Measurements from ENCODE around the gene NFYA. TPM values are rescaled to one million over a fixed set of nuclear protein-coding genes. Genes with fewer than 3 reads are reported as not detected.
A peak's percentile ranks its signal among the peaks of the same experiment; 100 is the strongest.

The NFYA gene
- polyA plus RNA-seq, 2 of the 4 experiments (the other 2 are of a cell fraction), result 11.2 to 17.0 TPM

DNA sequence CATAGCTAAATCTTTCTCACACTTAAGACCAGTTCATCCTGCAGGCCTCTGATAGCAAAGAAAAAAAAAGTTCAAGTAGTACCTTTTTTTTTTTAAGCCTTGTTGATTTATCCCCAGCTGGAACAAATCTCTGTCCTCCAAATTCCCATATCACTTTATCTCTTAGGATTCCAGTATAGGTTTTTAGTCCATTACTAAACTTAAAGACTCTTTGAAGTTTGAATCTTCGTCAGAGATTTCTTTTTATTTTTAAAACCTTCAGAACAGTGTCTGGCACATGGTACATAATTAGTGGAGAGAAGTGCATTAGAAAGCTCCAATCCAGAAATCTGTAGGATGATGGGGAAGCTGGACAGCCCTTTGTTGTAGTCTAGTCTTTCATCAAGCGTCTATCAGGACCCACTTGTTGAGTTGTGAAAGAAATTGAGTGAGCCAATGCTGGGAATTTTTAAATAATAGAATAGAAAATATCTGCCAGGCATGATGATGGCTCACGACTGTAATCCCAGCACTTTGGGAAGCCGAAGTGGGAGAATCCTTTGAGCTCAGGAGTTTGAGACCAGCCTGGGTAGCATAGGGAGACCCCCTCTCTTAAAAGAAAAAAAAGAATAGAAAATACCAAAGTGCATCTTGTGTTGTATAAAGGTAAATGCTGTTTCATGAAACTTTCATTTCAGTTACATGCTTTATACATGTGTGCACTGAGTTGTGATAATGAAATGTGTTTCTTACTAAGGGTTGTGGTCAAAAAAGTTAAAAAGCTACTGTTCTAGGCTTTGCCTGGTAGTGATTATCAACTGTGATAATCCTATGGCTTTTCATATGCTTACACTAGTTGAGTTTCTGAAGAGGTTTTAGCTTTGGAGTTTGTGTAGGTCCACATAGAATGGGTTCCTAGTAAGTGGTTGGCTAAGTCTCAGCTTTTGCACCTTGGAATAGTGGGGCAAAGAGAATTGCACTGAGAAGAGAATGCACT is 3.2 kb downstream of the NFYA start:
- TF ChIP-seq RNF2 (IDR thresholded peaks at IDR 0.05; ENCODE audit: borderline replicate concordance, low read depth), result no peak
- no peak for TF ChIP-seq FOSL2 (IDR thresholded peaks at IDR 0.05)
- TF ChIP-seq FOSL2 (CRISPR knock-in tag; IDR thresholded peaks at IDR 0.05), result no peak
- no peak for TF ChIP-seq CBX8 (IDR thresholded peaks at IDR 0.05)
- TF ChIP-seq SREBF2 (IDR thresholded peaks at IDR 0.05), result no peak
- no peak for TF ChIP-seq MAFK (IDR thresholded peaks at IDR 0.05; ENCODE audit: partially characterized antibody)
- TF ChIP-seq ZC3H11A (IDR thresholded peaks at IDR 0.05), result no peak
- ChIA-PET CTCF (interaction anchor here (0.6 to 1.1 kb wide), 4 partner anchors 8 to 1729 kb away, joined by 3 to 4 read pairs (median 3); no protein-coding TSS in a partner anchor), POLR2A (no interaction called here)
- H3K9me3 ChIP-seq, result no peaks in the 10 kb centered on the region
- 83% methylated on average over 4 of the region's 4 CpGs for WGBS (ENCODE audit: missing lambda C conversion rate)
- peaks cover 18% of the 10 kb centered on the region; the same call in 2 of the 3 replicates for H3K4me1 ChIP-seq
- FAIRE-seq (no peak), DNase-seq (ENCODE audit: low read depth in 1 of 2, low spot score in 1 of 2) (no peak), ATAC-seq (no peak)
- no peak overlapping the region for H3K4me3 ChIP-seq
- H3K27ac ChIP-seq, result no peak overlapping the region
- H3K4me2 ChIP-seq, result peak overlapping the region; percentile 93; the same call in 2 of the 3 replicates

DNA sequence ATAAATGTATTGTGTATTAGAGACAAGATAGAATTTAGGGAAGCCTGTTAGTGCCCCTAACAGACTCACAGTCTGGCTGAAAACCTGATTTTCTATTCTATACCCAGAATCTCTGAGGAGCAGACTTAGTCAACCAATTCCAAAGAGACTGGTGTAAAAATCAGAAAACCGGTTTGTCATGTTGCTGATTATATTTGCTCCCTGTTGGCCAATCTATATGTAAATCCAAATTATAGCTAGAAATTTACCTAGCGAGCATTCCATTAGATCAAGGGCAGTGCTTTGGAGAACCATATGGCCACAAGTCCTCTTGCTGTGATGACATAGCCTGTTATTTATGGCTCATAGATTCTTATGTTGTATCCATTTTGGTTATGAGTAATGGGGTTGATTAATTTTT is 4.8 kb downstream of the NFYA start:
- DNase-seq (ENCODE audit: low read depth in 1 of 2, low spot score in 1 of 2), result no peak
- 90% methylated on average over 2 of the region's 2 CpGs for WGBS (ENCODE audit: missing lambda C conversion rate)
- H3K4me1 ChIP-seq, result peaks cover 16% of the 10 kb centered on the region; the same call in 2 of the 3 replicates
- no peak overlapping the region for H3K4me2 ChIP-seq
- no peaks in the 10 kb centered on the region for H3K9me3 ChIP-seq
- no peak for ATAC-seq
- ChIA-PET POLR2A (no interaction called here), CTCF (no interaction called here)
- no peak for FAIRE-seq
- TF ChIP-seq RNF2 (IDR thresholded peaks at IDR 0.05; ENCODE audit: borderline replicate concordance, low read depth) (no peak), ZC3H11A (IDR thresholded peaks at IDR 0.05) (no peak), GATA3 (IDR thresholded peaks at IDR 0.05; ENCODE audit: borderline replicate concordance) (no peak), ZFP36 (IDR thresholded peaks at IDR 0.05; ENCODE audit: borderline replicate concordance, partially characterized antibody) (no peak), POLR2AphosphoS2 (conservative IDR thresholded peaks at IDR 0.05; ENCODE audit: low read length) (no peak), HDAC2 (IDR thresholded peaks at IDR 0.05) (no peak), SMC3 (IDR thresholded peaks at IDR 0.05) (no peak), CBX8 (IDR thresholded peaks at IDR 0.05) (no peak), RARB (CRISPR knock-in tag; IDR thresholded peaks at IDR 0.05) (no peak), FOSL2 (IDR thresholded peaks at IDR 0.05) (no peak), FOSL2 (CRISPR knock-in tag; IDR thresholded peaks at IDR 0.05) (no peak)
- TF ChIP-seq, protein P1, sequence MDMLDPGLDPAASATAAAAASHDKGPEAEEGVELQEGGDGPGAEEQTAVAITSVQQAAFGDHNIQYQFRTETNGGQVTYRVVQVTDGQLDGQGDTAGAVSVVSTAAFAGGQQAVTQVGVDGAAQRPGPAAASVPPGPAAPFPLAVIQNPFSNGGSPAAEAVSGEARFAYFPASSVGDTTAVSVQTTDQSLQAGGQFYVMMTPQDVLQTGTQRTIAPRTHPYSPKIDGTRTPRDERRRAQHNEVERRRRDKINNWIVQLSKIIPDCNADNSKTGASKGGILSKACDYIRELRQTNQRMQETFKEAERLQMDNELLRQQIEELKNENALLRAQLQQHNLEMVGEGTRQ (IDR thresholded peaks at IDR 0.05), result no peak
- no peak overlapping the region for H3K27ac ChIP-seq
- no peak overlapping the region for H3K4me3 ChIP-seq

DNA sequence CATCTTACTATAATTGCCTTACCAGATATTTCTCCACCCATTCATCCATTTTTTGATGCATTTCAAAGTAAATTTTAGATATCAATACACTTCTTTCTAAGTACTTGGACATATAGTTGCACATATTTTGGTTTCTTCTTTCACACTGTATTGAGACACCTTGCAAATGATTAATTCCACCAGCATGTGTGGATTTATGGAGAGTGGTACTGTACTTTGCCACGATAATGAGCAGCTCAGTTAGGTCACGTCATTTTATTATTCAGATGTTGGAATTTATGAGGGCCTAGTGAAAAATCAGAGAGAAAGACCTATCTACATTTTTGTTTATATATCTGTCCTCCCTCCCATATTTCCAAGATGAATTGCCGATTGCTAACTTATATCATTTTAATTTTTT is 5.3 kb downstream of the NFYA start:
- H3K4me1 ChIP-seq, result peaks cover 16% of the 10 kb centered on the region; the same call in 2 of the 3 replicates
- FAIRE-seq, result no peak
- no peak overlapping the region for H3K27ac ChIP-seq
- no peak for TF ChIP-seq CEBPB (IDR thresholded peaks at IDR 0.05)
- TF ChIP-seq BHLHE40 (IDR thresholded peaks at IDR 0.05; ENCODE audit: low read depth, low read length), result no peak
- TF ChIP-seq PHF8 (IDR thresholded peaks at IDR 0.05; ENCODE audit: borderline replicate concordance, low read depth), result no peak
- no peak for TF ChIP-seq EP300 (IDR thresholded peaks at IDR 0.05)
- TF ChIP-seq SMC3 (IDR thresholded peaks at IDR 0.05), result no peak
- no peak for TF ChIP-seq RFX5 (IDR thresholded peaks at IDR 0.05)
- no peak for TF ChIP-seq MAX (IDR thresholded peaks at IDR 0.05)
- TF ChIP-seq RNF2 (IDR thresholded peaks at IDR 0.05; ENCODE audit: borderline replicate concordance, low read depth), result no peak
- TF ChIP-seq NR3C1 (IDR thresholded peaks at IDR 0.05), result no peak
- TF ChIP-seq, protein P2, sequence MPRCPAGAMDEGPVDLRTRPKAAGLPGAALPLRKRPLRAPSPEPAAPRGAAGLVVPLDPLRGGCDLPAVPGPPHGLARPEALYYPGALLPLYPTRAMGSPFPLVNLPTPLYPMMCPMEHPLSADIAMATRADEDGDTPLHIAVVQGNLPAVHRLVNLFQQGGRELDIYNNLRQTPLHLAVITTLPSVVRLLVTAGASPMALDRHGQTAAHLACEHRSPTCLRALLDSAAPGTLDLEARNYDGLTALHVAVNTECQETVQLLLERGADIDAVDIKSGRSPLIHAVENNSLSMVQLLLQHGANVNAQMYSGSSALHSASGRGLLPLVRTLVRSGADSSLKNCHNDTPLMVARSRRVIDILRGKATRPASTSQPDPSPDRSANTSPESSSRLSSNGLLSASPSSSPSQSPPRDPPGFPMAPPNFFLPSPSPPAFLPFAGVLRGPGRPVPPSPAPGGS (IDR thresholded peaks at IDR 0.05), result no peak
- TF ChIP-seq SREBF2 (IDR thresholded peaks at IDR 0.05), result no peak
- no peak for TF ChIP-seq FOSL2 (IDR thresholded peaks at IDR 0.05)
- TF ChIP-seq FOSL2 (CRISPR knock-in tag; IDR thresholded peaks at IDR 0.05), result no peak
- TF ChIP-seq, protein P3, sequence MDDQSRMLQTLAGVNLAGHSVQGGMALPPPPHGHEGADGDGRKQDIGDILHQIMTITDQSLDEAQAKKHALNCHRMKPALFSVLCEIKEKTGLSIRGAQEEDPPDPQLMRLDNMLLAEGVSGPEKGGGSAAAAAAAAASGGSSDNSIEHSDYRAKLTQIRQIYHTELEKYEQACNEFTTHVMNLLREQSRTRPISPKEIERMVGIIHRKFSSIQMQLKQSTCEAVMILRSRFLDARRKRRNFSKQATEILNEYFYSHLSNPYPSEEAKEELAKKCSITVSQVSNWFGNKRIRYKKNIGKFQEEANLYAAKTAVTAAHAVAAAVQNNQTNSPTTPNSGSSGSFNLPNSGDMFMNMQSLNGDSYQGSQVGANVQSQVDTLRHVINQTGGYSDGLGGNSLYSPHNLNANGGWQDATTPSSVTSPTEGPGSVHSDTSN (IDR thresholded peaks at IDR 0.05), result no peak
- no peak for TF ChIP-seq RAD21 (conservative IDR thresholded peaks at IDR 0.05 in 1 of 2, IDR thresholded peaks at IDR 0.05 in 1 of 2)
- no peak for TF ChIP-seq POLR2A (IDR thresholded peaks at IDR 0.05; ENCODE audit: low read length)
- no peak for TF ChIP-seq HES2 (IDR thresholded peaks at IDR 0.05)
- H3K4me2 ChIP-seq, result no peak overlapping the region
- ChIA-PET POLR2A (no interaction called here), CTCF (no interaction called here)
- ATAC-seq, result no peak
- no peak overlapping the region for H3K4me3 ChIP-seq
- WGBS (ENCODE audit: missing lambda C conversion rate), result 93% methylated on average over 3 of the region's 3 CpGs
- no peaks in the 10 kb centered on the region for H3K9me3 ChIP-seq
- DNase-seq (ENCODE audit: low read depth in 1 of 2, low spot score in 1 of 2), result no peak

Data from A549 (cell line).